ENCODE data around the gene SLC26A6. TPM values are rescaled to one million over a fixed set of nuclear protein-coding genes. Genes with fewer than 3 reads are reported as not detected.
A peak's percentile ranks its signal among the peaks of the same experiment; 100 is the strongest.

Gene SLC26A6
- total and polyA plus RNA-seq, 2 of the 13 experiments (the other 11 are each of a cell fraction or from before 2014, with no cell fraction given), result 40.7 to 184 TPM

DNA sequence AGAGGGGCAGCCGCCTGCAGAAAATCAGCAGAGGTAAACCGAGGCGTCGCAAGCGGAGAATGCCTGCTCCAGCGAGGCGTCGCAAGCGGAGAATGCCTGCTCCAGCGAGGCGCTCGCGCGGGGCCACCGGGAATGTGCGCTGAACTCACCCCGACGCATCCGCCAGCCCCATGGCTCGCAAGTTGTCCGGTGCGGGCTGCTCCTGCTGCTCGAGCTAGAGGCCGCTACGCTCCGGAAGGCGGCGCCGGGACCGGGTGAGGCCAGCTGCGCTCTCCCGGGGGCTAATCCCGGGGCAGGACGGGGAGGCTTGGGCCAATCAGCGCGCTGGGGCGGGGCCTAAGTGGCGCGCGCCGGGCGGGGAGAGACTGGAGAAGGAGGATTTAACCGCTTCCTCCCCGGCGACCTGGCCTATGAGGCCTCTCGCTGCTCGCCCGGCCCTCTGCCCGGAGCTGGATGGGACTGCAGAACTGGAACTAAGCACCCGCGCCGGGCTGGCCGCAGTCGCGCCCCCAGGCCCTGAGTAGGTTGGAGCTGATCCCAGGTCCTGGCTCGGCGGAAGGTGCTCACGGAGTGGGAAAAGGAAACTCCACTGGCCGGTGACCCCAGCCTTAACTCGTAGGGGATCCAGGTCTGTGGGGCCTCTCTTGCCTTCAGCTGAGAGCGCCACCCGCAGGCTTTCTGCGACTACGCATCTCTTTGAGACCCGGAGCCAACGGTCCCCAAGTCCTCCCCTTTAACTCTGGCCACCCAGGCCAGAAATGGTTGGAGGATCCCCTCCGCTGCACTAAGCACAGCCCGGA is at the start of gene SLC26A6 (continued):
- TF ChIP-seq ZNF83 (CRISPR knock-in tag; IDR thresholded peaks at IDR 0.05; ENCODE audit: borderline replicate concordance) (no peak), GABPB1 (CRISPR knock-in tag; IDR thresholded peaks at IDR 0.05) (peak; percentile 86), PAF1 (CRISPR knock-in tag; IDR thresholded peaks at IDR 0.05) (no peak), ZNF484 (CRISPR knock-in tag; IDR thresholded peaks at IDR 0.05; ENCODE audit: borderline replicate concordance, low read depth) (no peak), ZSCAN22 (CRISPR knock-in tag; IDR thresholded peaks at IDR 0.05) (no peak), ESRRA (CRISPR knock-in tag; IDR thresholded peaks at IDR 0.05; ENCODE audit: low read depth) (no peak)
- TF ChIP-seq, protein P1, sequence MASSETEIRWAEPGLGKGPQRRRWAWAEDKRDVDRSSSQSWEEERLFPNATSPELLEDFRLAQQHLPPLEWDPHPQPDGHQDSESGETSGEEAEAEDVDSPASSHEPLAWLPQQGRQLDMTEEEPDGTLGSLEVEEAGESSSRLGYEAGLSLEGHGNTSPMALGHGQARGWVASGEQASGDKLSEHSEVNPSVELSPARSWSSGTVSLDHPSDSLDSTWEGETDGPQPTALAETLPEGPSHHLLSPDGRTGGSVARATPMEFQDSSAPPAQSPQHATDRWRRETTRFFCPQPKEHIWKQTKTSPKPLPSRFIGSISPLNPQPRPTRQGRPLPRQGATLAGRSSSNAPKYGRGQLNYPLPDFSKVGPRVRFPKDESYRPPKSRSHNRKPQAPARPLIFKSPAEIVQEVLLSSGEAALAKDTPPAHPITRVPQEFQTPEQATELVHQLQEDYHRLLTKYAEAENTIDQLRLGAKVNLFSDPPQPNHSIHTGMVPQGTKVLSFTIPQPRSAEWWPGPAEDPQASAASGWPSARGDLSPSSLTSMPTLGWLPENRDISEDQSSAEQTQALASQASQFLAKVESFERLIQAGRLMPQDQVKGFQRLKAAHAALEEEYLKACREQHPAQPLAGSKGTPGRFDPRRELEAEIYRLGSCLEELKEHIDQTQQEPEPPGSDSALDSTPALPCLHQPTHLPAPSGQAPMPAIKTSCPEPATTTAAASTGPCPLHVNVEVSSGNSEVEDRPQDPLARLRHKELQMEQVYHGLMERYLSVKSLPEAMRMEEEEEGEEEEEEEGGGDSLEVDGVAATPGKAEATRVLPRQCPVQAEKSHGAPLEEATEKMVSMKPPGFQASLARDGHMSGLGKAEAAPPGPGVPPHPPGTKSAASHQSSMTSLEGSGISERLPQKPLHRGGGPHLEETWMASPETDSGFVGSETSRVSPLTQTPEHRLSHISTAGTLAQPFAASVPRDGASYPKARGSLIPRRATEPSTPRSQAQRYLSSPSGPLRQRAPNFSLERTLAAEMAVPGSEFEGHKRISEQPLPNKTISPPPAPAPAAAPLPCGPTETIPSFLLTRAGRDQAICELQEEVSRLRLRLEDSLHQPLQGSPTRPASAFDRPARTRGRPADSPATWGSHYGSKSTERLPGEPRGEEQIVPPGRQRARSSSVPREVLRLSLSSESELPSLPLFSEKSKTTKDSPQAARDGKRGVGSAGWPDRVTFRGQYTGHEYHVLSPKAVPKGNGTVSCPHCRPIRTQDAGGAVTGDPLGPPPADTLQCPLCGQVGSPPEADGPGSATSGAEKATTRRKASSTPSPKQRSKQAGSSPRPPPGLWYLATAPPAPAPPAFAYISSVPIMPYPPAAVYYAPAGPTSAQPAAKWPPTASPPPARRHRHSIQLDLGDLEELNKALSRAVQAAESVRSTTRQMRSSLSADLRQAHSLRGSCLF (CRISPR knock-in tag; IDR thresholded peaks at IDR 0.05; ENCODE audit: borderline replicate concordance), result no peak
- TF ChIP-seq, protein P2, sequence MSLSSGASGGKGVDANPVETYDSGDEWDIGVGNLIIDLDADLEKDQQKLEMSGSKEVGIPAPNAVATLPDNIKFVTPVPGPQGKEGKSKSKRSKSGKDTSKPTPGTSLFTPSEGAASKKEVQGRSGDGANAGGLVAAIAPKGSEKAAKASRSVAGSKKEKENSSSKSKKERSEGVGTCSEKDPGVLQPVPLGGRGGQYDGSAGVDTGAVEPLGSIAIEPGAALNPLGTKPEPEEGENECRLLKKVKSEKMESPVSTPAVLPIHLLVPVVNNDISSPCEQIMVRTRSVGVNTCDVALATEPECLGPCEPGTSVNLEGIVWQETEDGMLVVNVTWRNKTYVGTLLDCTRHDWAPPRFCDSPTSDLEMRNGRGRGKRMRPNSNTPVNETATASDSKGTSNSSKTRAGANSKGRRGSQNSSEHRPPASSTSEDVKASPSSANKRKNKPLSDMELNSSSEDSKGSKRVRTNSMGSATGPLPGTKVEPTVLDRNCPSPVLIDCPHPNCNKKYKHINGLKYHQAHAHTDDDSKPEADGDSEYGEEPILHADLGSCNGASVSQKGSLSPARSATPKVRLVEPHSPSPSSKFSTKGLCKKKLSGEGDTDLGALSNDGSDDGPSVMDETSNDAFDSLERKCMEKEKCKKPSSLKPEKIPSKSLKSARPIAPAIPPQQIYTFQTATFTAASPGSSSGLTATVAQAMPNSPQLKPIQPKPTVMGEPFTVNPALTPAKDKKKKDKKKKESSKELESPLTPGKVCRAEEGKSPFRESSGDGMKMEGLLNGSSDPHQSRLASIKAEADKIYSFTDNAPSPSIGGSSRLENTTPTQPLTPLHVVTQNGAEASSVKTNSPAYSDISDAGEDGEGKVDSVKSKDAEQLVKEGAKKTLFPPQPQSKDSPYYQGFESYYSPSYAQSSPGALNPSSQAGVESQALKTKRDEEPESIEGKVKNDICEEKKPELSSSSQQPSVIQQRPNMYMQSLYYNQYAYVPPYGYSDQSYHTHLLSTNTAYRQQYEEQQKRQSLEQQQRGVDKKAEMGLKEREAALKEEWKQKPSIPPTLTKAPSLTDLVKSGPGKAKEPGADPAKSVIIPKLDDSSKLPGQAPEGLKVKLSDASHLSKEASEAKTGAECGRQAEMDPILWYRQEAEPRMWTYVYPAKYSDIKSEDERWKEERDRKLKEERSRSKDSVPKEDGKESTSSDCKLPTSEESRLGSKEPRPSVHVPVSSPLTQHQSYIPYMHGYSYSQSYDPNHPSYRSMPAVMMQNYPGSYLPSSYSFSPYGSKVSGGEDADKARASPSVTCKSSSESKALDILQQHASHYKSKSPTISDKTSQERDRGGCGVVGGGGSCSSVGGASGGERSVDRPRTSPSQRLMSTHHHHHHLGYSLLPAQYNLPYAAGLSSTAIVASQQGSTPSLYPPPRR (CRISPR knock-in tag; IDR thresholded peaks at IDR 0.05; ENCODE audit: borderline replicate concordance), result no peak
- TF ChIP-seq, protein P3, sequence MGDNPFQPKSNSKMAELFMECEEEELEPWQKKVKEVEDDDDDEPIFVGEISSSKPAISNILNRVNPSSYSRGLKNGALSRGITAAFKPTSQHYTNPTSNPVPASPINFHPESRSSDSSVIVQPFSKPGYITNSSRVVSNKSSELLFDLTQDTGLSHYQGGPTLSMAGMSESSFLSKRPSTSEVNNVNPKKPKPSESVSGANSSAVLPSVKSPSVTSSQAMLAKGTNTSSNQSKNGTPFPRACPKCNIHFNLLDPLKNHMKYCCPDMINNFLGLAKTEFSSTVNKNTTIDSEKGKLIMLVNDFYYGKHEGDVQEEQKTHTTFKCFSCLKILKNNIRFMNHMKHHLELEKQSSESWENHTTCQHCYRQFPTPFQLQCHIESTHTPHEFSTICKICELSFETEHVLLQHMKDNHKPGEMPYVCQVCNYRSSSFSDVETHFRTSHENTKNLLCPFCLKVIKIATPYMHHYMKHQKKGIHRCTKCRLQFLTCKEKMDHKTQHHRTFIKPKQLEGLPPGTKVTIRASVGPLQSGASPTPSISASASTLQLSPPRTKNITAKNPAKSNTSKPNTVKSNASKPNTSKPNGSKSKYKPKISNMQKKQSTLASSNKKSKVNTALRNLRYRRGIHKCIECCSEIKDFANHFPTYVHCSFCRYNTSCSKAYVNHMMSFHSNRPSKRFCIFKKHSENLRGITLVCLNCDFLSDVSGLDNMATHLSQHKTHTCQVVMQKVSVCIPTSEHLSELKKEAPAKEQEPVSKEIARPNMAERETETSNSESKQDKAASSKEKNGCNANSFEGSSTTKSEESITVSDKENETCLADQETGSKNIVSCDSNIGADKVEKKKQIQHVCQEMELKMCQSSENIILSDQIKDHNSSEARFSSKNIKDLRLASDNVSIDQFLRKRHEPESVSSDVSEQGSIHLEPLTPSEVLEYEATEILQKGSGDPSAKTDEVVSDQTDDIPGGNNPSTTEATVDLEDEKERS (CRISPR knock-in tag; IDR thresholded peaks at IDR 0.05), result peak; percentile 89; the same call in 1 of the 2 replicates
- TF ChIP-seq, protein P4, sequence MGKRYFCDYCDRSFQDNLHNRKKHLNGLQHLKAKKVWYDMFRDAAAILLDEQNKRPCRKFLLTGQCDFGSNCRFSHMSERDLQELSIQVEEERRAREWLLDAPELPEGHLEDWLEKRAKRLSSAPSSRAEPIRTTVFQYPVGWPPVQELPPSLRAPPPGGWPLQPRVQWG (CRISPR knock-in tag; IDR thresholded peaks at IDR 0.05; ENCODE audit: borderline replicate concordance, low read depth), result no peak

Data from HepG2 (cell line).